Cardiac muscle cell (in vitro differentiated cells and primary cell): ENCODE measurements around the gene ATP11B. TPM values are rescaled to one million over a fixed set of nuclear protein-coding genes. Genes with fewer than 3 reads are reported as not detected.

ENCODE experiments used
- DNase-seq, 2 donors: peaks; one replicate each; pipeline versions ENCODE4 v3.0.0 to v3.0.0-alpha.2; 2010 to 2017; ENCODE audit warnings: low read depth in 1 of 2, low spot score in 1 of 2
- H3K27ac ChIP-seq: fragments of 200-600 bp; sonication (generic); 2 replicates; pipeline ENCODE4 v1.5.1; 2016
- H3K27me3 ChIP-seq: fragments of 200-600 bp; sonication (generic); 2 replicates; pipeline ENCODE4 v1.6.0; 2016; ENCODE audit warnings: control low read depth
- H3K36me3 ChIP-seq: fragments of 200-600 bp; sonication (generic); 2 replicates; pipeline ENCODE4 v1.5.1; 2016; ENCODE audit warnings: control low read depth
- H3K4me1 ChIP-seq: fragments of 200-600 bp; sonication (generic); 2 replicates; pipeline ENCODE4 v1.8.1; 2017; ENCODE audit warnings: low read depth, mild to moderate bottlenecking, mixed run types
- H3K4me3 ChIP-seq: fragments of 200-600 bp; sonication (generic); 2 replicates; pipeline ENCODE4 v1.5.1; 2016; ENCODE audit warnings: mild to moderate bottlenecking
- H3K9me3 ChIP-seq: fragments of 200-600 bp; sonication (generic); 2 replicates; pipeline ENCODE4 v1.5.1; 2017; ENCODE audit warnings: low read depth, mild to moderate bottlenecking, control low read depth
- CTCF ChIP-seq: IDR thresholded peaks from 2 replicates; pipeline ENCODE4 v1.5.1; 2012; ENCODE audit warnings: low read depth, mild to moderate bottlenecking, low read length
- polyA plus RNA-seq: library from polyadenylated mRNA; unstranded; fragments of >200 nt; fragmentation: Nextera tagmentation; extraction: Ambion mirVana; gene quantifications from 2 replicates; pipeline ENCODE4 v1.2.1, GENCODE V29; 2016
- total RNA-seq: library from RNA; depleted of rRNA; stranded (reverse); fragments of >200 nt; gene quantifications from 2 replicates; pipeline ENCODE4 v1.2.3, GENCODE V29; 2016

Gene ATP11B
- total RNA-seq: 44.9 and 79.0 TPM in 2 replicates
- polyA plus RNA-seq: 11.9 and 17.9 TPM in 2 replicates

DNA sequence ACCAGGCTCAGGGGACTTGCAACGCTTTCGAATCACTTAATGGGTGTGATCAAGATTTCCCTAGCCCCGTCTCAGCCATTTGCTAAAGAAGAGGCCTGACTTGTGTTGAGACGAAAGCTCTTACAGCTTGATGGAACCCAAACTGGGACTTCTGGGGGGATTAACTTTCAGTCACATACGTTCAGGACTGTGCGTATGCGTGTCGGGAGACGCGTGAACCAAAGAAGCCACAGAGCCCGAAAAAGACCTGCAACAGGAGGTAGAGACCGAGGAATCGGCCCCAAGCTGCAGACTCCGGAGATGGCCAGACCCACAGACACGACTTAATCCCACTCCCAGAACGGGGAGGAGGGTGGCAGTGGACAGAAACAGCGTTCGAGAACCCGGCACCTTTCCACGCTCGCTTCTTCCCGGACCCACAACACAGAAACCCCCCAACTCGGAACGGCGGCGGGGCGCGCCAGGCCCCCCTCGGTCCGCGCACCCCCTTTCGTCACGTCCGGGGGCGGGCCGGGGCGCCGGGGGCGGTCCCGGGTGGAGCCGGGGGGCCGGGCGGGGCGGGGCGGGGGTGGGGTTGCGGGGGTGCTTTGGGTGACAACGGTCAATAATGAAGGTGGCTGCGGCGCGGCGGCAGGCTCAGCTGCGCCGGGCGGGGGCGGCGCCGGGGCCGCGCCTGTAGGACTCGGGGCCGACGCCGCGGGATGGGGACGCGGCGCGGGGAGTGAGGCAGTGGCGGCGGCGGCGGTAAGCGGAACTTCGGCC, at the start of gene ATP11B:
Gene ATP11B (plus strand): TSS at position 604 of the 762 bp plus-strand sequence. CDS start 256 bp downstream, outside the sequence.
- H3K4me3 ChIP-seq: peak within 1 kb of the TSS; percentile 99
- peak; percentile 53 to 90 for DNase-seq
- peaks cover 12% of the 10 kb centered on the region for H3K4me1 ChIP-seq
- H3K27ac ChIP-seq: peak within 1 kb of the TSS; percentile 98
- TF ChIP-seq CTCF: no peak
- no peaks in the 10 kb centered on the region for H3K36me3 ChIP-seq
- no peaks in the 10 kb centered on the region for H3K9me3 ChIP-seq
- H3K27me3 ChIP-seq: peaks cover 20% of the 10 kb centered on the region

DNA sequence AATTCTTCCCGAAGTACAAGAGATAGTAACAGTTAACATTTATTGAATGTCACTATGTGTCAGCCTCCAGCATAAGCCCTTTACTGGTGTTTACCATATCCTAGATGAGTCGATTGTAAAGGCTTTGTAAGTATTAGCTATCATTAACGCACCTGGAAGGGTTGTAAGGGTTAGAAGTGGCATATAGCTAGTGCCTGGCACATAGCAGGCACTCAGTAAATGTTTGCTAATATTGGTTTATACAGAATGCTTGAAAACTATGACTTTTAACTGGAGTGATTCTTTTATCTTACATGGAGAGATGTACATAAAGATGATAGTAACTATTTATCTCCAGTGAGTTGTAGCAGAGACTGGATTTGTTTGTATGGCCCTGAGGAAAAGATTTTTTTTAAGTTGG, 46.3 kb upstream of the ATP11B start:
- no peaks in the 10 kb centered on the region for H3K9me3 ChIP-seq
- H3K36me3 ChIP-seq: no peaks in the 10 kb centered on the region
- no peak overlapping the region for H3K4me3 ChIP-seq
- no peaks in the 10 kb centered on the region for H3K4me1 ChIP-seq
- TF ChIP-seq CTCF: no peak
- H3K27me3 ChIP-seq: no peaks in the 10 kb centered on the region
- no peak for DNase-seq
- H3K27ac ChIP-seq: no peak overlapping the region

DNA sequence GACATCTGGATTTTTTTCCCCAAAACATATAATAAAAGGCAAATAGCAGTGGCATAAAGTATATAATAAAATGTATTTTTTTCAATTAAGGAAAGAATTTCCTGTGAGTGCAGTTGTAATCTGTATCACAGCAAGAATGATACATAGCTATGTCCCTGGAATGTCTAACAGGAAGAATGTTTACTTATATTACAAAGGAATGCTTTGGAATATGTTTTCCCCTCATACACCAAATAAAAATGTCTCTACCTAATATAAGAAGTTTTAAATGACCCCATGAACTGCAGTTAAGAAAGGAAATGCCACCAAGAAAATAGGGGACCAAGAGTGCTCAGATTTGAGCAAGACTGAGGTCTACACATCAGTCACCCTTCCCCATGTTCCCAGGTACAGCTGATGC, 38.0 kb upstream of the ATP11B start:
- H3K27ac ChIP-seq: no peak overlapping the region
- no peaks in the 10 kb centered on the region for H3K36me3 ChIP-seq
- no peaks in the 10 kb centered on the region for H3K27me3 ChIP-seq
- H3K4me1 ChIP-seq: no peaks in the 10 kb centered on the region
- no peaks in the 10 kb centered on the region for H3K9me3 ChIP-seq
- DNase-seq: peak in 1 of 2 donors; percentile 26
- no peak overlapping the region for H3K4me3 ChIP-seq
- TF ChIP-seq CTCF: no peak

DNA sequence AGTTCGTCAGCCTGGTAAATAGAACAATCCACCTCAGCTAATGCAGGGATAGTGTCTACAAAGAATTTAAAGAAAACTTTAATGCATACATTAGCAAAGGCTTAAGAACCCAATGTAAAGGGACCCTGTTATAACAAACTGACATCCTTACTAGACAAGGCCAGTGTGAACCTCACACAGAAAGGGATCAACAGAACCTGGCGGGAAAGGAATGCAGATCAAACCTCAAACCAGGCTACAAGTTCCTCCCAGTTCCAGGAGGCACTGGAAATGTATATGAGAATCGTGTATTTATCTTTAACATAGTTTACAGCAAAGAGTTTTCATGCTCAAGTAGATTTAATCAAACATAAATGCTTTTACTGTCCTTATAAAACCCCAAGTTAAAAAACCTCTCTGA, 37.6 kb upstream of the ATP11B start:
- no peak for TF ChIP-seq CTCF
- no peaks in the 10 kb centered on the region for H3K36me3 ChIP-seq
- H3K4me3 ChIP-seq: no peak overlapping the region
- H3K27me3 ChIP-seq: no peaks in the 10 kb centered on the region
- H3K27ac ChIP-seq: no peak overlapping the region
- H3K4me1 ChIP-seq: peaks cover under 1% of the 10 kb centered on the region
- no peak for DNase-seq
- H3K9me3 ChIP-seq: no peaks in the 10 kb centered on the region

DNA sequence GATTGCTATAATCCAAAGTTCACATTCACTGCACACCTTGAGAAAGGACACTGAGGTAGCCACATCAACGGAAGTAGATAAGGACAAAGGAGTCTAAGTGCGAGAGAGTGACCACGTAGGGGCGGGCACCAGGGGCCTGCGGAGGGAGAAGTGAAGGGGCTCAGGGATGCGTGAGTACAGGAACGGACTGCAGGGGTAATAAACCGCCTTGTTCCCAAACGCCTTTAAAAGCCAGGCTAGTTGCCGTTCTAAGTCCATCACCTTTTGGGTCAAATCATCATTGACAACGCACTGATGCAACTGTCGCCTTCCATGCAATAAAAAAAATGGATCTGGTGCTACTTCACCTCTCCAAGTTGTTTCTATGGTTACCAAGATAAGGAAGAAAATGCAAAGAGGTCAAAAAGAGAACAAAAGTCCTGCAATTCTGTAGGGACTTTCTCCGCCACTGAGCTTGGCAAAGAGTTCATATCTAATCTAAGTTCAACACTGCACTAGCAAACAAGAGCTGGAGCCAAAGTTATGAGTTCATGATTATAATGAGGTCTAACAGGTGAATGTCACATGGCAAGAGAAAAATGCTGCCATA, 32.6 kb upstream of the ATP11B start:
- H3K4me3 ChIP-seq: no peak overlapping the region
- peaks cover 5% of the 10 kb centered on the region for H3K4me1 ChIP-seq
- no peaks in the 10 kb centered on the region for H3K9me3 ChIP-seq
- TF ChIP-seq CTCF: no peak
- H3K36me3 ChIP-seq: no peaks in the 10 kb centered on the region
- no peaks in the 10 kb centered on the region for H3K27me3 ChIP-seq
- peak in 1 of 2 donors; percentile 25 for DNase-seq
- peak overlapping the region; percentile 19 for H3K27ac ChIP-seq
